ENCODE data around the gene NHP2. TPM values are rescaled to one million over a fixed set of nuclear protein-coding genes. Genes with fewer than 3 reads are reported as not detected.
A peak's percentile ranks its signal among the peaks of the same experiment; 100 is the strongest.

Gene NHP2
- total and polyA plus RNA-seq, 12 donors = 65.2 to 269 (median 122) TPM

- H3K9me3 ChIP-seq (replicated peaks in 1 of 3) = no peaks in the 10 kb centered on the region
- 65 to 79% (median 73%) methylated on average over 9 to 12 of the region's 12 CpGs for WGBS, 4 donors
- intact Hi-C loops (cut with DNase I) = no loop called here
- H3K4me3 ChIP-seq = no peak overlapping the region
- peaks cover 16% of the 10 kb centered on the region for H3K27me3 ChIP-seq
- no peak for DNase-seq
- peaks cover 10 to 13% of the 10 kb centered on the region in 2 donors for H3K4me1 ChIP-seq (replicated peaks in 1 of 2)
- TF ChIP-seq POLR2A (IDR thresholded peaks at IDR 0.05) = no peak
- no peak for TF ChIP-seq CTCF (IDR thresholded peaks at IDR 0.05)
- no peak overlapping the region for H3K27ac ChIP-seq
- H3K36me3 ChIP-seq (replicated peaks in 1 of 2) = no peaks in the 10 kb centered on the region
Measured at GRCh38 chr5:178115136-178115813, 38.4 kb downstream of the NHP2 start.

GRCh38 chr5:178114325-178115135 is 39.2 kb downstream of the NHP2 start:
- no peak overlapping the region for H3K27ac ChIP-seq
- peaks cover 10 to 13% of the 10 kb centered on the region in 2 donors for H3K4me1 ChIP-seq (replicated peaks in 1 of 2)
- no peaks in the 10 kb centered on the region for H3K9me3 ChIP-seq (replicated peaks in 1 of 3)
- WGBS, 4 donors = 37 to 48% (median 40%) methylated on average over 11 to 28 of the region's 28 CpGs
- peak in 1 of 7 donors; percentile 65 for DNase-seq
- no peak for TF ChIP-seq CTCF (IDR thresholded peaks at IDR 0.05)
- no peak for TF ChIP-seq POLR2A (IDR thresholded peaks at IDR 0.05)
- intact Hi-C loops (cut with DNase I) = no loop called here
- no peaks in the 10 kb centered on the region for H3K36me3 ChIP-seq (replicated peaks in 1 of 2)
- peaks cover 16% of the 10 kb centered on the region for H3K27me3 ChIP-seq
- peak overlapping the region in 1 of 4 donors; percentile 52 for H3K4me3 ChIP-seq

- DNase-seq = no peak
- Histone ChIP-seq H3K27ac (no peak overlapping the region), H3K4me3 (peak overlapping the region in 1 of 4 donors; percentile 52), H3K4me1 (replicated peaks in 1 of 2) (peaks cover 10 to 13% of the 10 kb centered on the region in 2 donors), H3K36me3 (replicated peaks in 1 of 2) (no peaks in the 10 kb centered on the region), H3K27me3 (peaks cover 16% of the 10 kb centered on the region), H3K9me3 (replicated peaks in 1 of 3) (no peaks in the 10 kb centered on the region)
- TF ChIP-seq POLR2A (IDR thresholded peaks at IDR 0.05) (no peak), CTCF (IDR thresholded peaks at IDR 0.05) (no peak)
- WGBS, 4 donors = 0 to 10% (median 3%) methylated on average over 2 to 41 of the region's 41 CpGs
- intact Hi-C loops (cut with DNase I) = no loop called here
Measured at GRCh38 chr5:178113841-178114324, 39.8 kb downstream of the NHP2 start.

GRCh38 chr5:178113141-178113787 is 40.4 kb downstream of the NHP2 start, which contains the start of gene N4BP3:
Gene N4BP3 (plus strand): TSS chr5:178113532. CDS start chr5:178119584, 6,052 bp downstream.
- peak within 1 kb of the TSS in 1 of 4 donors; percentile 52 for H3K4me3 ChIP-seq
- DNase-seq = peak; percentile 37 to 70 (median 42)
- TF ChIP-seq POLR2A (IDR thresholded peaks at IDR 0.05) (peak in 1 of 2 donors; percentile 34), CTCF (IDR thresholded peaks at IDR 0.05) (no peak)
- peak within 1 kb of the TSS in 1 of 5 donors; percentile 17 for H3K27ac ChIP-seq
- no peaks in the 10 kb centered on the region for H3K9me3 ChIP-seq (replicated peaks in 1 of 3)
- H3K27me3 ChIP-seq = peaks cover 16% of the 10 kb centered on the region
- 1 to 8% (median 3%) methylated on average over 13 to 96 of the region's 96 CpGs for WGBS, 4 donors
- intact Hi-C loops (cut with DNase I) = no loop called here
- no peaks in the 10 kb centered on the region for H3K36me3 ChIP-seq (replicated peaks in 1 of 2)
- peaks cover 10 to 13% of the 10 kb centered on the region in 2 donors for H3K4me1 ChIP-seq (replicated peaks in 1 of 2)

Measured in adrenal gland (tissue), 12 donors.